ENCODE measurements around the gene GZF1.

Gene GZF1

GRCh38 chr20:23369072-23369823 lies 7.3 kb downstream of the GZF1 start:
- no peak for DNase-seq (ENCODE audit: low read depth in 2 of 2)

- no peak for DNase-seq (ENCODE audit: low read depth in 2 of 2)
These were observed 8.3 kb downstream of the GZF1 start for GRCh38 chr20:23370274-23370673.

- DNase-seq (ENCODE audit: low read depth in 2 of 2) = no peak
These were observed 8.9 kb downstream of the GZF1 start for GRCh38 chr20:23370873-23371272.

- DNase-seq (ENCODE audit: low read depth in 2 of 2) = no peak
These were observed 9.5 kb downstream of the GZF1 start for GRCh38 chr20:23371496-23371895.

GRCh38 chr20:23374441-23374840 lies 12.5 kb downstream of the GZF1 start:
- DNase-seq (ENCODE audit: low read depth in 2 of 2) = no peak

- DNase-seq (ENCODE audit: low read depth in 2 of 2) = no peak
These were observed 13.8 kb downstream of the GZF1 start for GRCh38 chr20:23375827-23376226.

GRCh38 chr20:23379772-23380171 lies 17.8 kb downstream of the GZF1 start:
- no peak for DNase-seq (ENCODE audit: low read depth in 2 of 2)

GRCh38 chr20:23381876-23382275 lies 19.9 kb downstream of the GZF1 start:
- DNase-seq (ENCODE audit: low read depth in 2 of 2) = no peak

- DNase-seq (ENCODE audit: low read depth in 2 of 2) = no peak
These were observed 24.5 kb downstream of the GZF1 start for GRCh38 chr20:23386304-23387117.

- no peak for DNase-seq (ENCODE audit: low read depth in 2 of 2)
These were observed 25.1 kb downstream of the GZF1 start for GRCh38 chr20:23387118-23387443.

GRCh38 chr20:23390091-23390774 lies 28.3 kb downstream of the GZF1 start:
- DNase-seq (ENCODE audit: low read depth in 2 of 2) = no peak

- no peak for DNase-seq (ENCODE audit: low read depth in 2 of 2)
These were observed 29.8 kb downstream of the GZF1 start for GRCh38 chr20:23391707-23392310.

- no peak for DNase-seq (ENCODE audit: low read depth in 2 of 2)
These were observed 32.2 kb downstream of the GZF1 start for GRCh38 chr20:23393996-23394775.

GRCh38 chr20:23396950-23397627 lies 35.1 kb downstream of the GZF1 start:
- DNase-seq (ENCODE audit: low read depth in 2 of 2) = no peak

- no peak for DNase-seq (ENCODE audit: low read depth in 2 of 2)
These were observed 36.0 kb downstream of the GZF1 start for GRCh38 chr20:23397961-23398360.

GRCh38 chr20:23399568-23400241 lies 37.7 kb downstream of the GZF1 start:
- DNase-seq (ENCODE audit: low read depth in 2 of 2) = no peak

GRCh38 chr20:23401051-23401450 lies 39.1 kb downstream of the GZF1 start:
- DNase-seq (ENCODE audit: low read depth in 2 of 2) = no peak

- no peak for DNase-seq (ENCODE audit: low read depth in 2 of 2)
These were observed 41.8 kb downstream of the GZF1 start for GRCh38 chr20:23403751-23404150.

- no peak for DNase-seq (ENCODE audit: low read depth in 2 of 2)
These were observed 42.2 kb downstream of the GZF1 start for GRCh38 chr20:23404196-23404595.

GRCh38 chr20:23406880-23407279 lies 44.9 kb downstream of the GZF1 start:
- DNase-seq (ENCODE audit: low read depth in 2 of 2) = no peak
